Measurements from ENCODE around the gene CLDN10. TPM values are rescaled to one million over a fixed set of nuclear protein-coding genes. Genes with fewer than 3 reads are reported as not detected.
"Not testable (repeated sequence)": the region's sequence is repeated elsewhere in the genome, so short reads cannot be mapped to it uniquely, and the experiment has no call there.

The CLDN10 gene
- total and polyA plus RNA-seq, 11 donors: 0.12 to 0.52 (median 0.29) TPM; not detected in 7

DNA sequence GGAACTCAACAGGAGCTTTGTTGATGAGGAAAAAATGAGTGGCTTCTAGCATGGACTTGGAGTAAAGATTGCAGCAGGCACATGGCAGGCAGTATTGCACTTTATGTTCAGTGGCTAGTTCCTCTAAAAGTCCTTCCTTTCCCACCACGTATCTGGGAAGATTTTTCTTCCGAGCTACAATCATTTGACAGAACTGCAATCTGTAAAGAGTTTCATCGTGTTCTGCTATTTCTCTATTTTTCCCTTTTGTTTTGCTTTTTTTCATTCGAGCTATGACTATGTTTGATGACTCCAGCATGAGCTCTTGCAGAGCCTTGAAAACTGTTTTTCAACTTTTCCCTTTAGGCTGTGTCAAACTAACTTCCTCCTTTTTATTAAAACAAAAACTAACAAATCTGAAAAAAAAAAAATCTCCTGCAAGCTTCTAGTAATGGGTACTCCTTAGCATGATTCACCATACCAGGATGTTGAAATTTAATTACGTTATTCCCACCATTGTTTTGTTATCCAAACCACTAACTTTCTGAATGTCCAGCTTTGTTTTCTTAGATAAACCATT is 12.3 kb downstream of the CLDN10 start:
- TF ChIP-seq, protein P1, sequence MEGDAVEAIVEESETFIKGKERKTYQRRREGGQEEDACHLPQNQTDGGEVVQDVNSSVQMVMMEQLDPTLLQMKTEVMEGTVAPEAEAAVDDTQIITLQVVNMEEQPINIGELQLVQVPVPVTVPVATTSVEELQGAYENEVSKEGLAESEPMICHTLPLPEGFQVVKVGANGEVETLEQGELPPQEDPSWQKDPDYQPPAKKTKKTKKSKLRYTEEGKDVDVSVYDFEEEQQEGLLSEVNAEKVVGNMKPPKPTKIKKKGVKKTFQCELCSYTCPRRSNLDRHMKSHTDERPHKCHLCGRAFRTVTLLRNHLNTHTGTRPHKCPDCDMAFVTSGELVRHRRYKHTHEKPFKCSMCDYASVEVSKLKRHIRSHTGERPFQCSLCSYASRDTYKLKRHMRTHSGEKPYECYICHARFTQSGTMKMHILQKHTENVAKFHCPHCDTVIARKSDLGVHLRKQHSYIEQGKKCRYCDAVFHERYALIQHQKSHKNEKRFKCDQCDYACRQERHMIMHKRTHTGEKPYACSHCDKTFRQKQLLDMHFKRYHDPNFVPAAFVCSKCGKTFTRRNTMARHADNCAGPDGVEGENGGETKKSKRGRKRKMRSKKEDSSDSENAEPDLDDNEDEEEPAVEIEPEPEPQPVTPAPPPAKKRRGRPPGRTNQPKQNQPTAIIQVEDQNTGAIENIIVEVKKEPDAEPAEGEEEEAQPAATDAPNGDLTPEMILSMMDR (IDR thresholded peaks at IDR 0.05): no peak
- TF ChIP-seq POLR2A (IDR thresholded peaks at IDR 0.05): no peak
- H3K36me3 ChIP-seq: no peaks in the 10 kb centered on the region
- peaks cover 0 to 6% (median 0%) of the 10 kb centered on the region in 12 donors for H3K4me1 ChIP-seq
- intact Hi-C loops (cut with DNase I): no loop called here
- ATAC-seq: no peak
- peak overlapping the region in 1 of 12 donors; percentile 29 for H3K27ac ChIP-seq
- H3K9me3 ChIP-seq: peaks cover 0 to 3% (median 0%) of the 10 kb centered on the region in 12 donors
- DNase-seq: no peak
- no peak overlapping the region for H3K4me3 ChIP-seq
- H3K27me3 ChIP-seq: peaks cover 0 to under 1% (median 0%) of the 10 kb centered on the region in 9 donors
- WGBS, 4 donors: 49 to 71% (median 58%) methylated on average over 5 of the region's 5 CpGs

DNA sequence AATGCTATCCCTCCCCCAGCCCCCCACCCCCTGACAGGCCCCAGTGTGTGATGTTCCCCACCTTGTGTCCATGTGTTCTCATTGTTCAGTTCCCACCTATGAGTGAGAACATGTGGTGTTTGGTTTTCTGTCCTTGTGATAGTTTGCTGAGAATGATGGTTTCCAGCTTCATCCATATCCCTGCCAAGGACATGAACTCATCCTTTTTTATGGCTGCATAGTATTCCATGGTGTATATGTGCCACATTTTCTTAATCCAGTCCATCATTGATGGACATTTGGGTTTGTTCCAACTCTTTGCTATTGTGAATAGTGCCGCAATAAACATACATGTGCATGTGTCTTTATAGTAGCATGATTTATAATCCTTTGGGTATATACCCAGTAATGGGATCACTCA is 13.2 kb downstream of the CLDN10 start:
- H3K4me3 ChIP-seq; ATAC-seq; H3K27me3 ChIP-seq; H3K9me3 ChIP-seq; H3K27ac ChIP-seq; DNase-seq; intact Hi-C loops (cut with DNase I); H3K4me1 ChIP-seq; H3K36me3 ChIP-seq: not testable (repeated sequence)
- 89 to 98% (median 96%) methylated on average over 1 of the region's 1 CpG for WGBS, 4 donors

DNA sequence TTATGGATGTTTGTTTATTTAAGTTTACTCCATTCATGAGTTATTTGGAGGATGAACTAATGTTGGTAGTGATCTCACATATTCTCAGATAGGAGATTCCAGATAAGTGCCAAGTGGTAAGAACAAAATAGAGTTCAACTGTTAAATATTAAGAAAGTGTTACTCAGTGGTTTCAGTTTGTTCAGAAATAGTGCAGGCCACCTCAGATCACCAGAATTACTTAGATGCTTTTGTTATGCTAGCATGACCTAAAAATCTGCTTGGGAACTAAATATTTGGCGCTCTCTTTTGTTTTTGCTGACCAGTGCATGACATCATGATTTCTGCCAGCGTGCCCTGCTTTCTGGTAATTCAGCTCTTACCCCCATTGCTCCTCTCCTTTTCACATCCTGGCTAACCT is 15.6 kb downstream of the CLDN10 start:
- WGBS, 4 donors: 94 to 97% (median 95%) methylated on average over 2 of the region's 2 CpGs
- ATAC-seq: no peak
- TF ChIP-seq, protein P1 (IDR thresholded peaks at IDR 0.05): no peak
- TF ChIP-seq POLR2A (IDR thresholded peaks at IDR 0.05): no peak

GRCh38 chr13:95570016-95570415 is 17.5 kb downstream of the CLDN10 start:
- ATAC-seq (no peak), DNase-seq (no peak)
- Histone ChIP-seq H3K4me3 (no peak overlapping the region), H3K27ac (no peak overlapping the region), H3K27me3 (no peaks in the 10 kb centered on the region), H3K36me3 (no peaks in the 10 kb centered on the region), H3K9me3 (peaks cover 0 to 3% (median 0%) of the 10 kb centered on the region in 12 donors), H3K4me1 (no peaks in the 10 kb centered on the region)
- 82 to 92% (median 90%) methylated on average over 5 of the region's 5 CpGs for WGBS, 4 donors
- TF ChIP-seq, protein P1 (IDR thresholded peaks at IDR 0.05): no peak
- no peak for TF ChIP-seq POLR2A (IDR thresholded peaks at IDR 0.05)
- intact Hi-C loops (cut with DNase I): no loop called here

More for the DNA sequence above, 15.6 kb downstream of the CLDN10 start:
- no peak for DNase-seq
- intact Hi-C loops (cut with DNase I): no loop called here
- H3K27ac ChIP-seq: no peak overlapping the region
- peaks cover 0 to 6% (median 0%) of the 10 kb centered on the region in 12 donors for H3K4me1 ChIP-seq
- no peaks in the 10 kb centered on the region for H3K27me3 ChIP-seq
- no peaks in the 10 kb centered on the region for H3K36me3 ChIP-seq
- H3K4me3 ChIP-seq: no peak overlapping the region
- peaks cover 0 to 3% (median 0%) of the 10 kb centered on the region in 12 donors for H3K9me3 ChIP-seq

- H3K36me3 ChIP-seq: no peaks in the 10 kb centered on the region
- no peaks in the 10 kb centered on the region for H3K27me3 ChIP-seq
- H3K27ac ChIP-seq: no peak overlapping the region
- ATAC-seq (no peak), DNase-seq (no peak)
- H3K4me1 ChIP-seq: no peaks in the 10 kb centered on the region
- intact Hi-C loops (cut with DNase I): no loop called here
- H3K4me3 ChIP-seq: no peak overlapping the region
- H3K9me3 ChIP-seq: no peaks in the 10 kb centered on the region
- 74 to 78% (median 77%) methylated on average over 6 of the region's 6 CpGs for WGBS, 4 donors
- TF ChIP-seq, protein P1 (IDR thresholded peaks at IDR 0.05): no peak
- no peak for TF ChIP-seq POLR2A (IDR thresholded peaks at IDR 0.05)
Measured at GRCh38 chr13:95571941-95572340, 19.4 kb downstream of the CLDN10 start.
